HG02571 (cell line): Measurements from ENCODE around the gene CLECL1.

Source experiments
- ATAC-seq: cut with Tn5 transposase; IDR thresholded peaks from one replicate; pipeline ENCODE4 v1.9.1; 2021; ENCODE audit warnings: mild to moderate bottlenecking, moderate library complexity; ENCODE audit not compliant: unreplicated experiment

CLECL1 gene

DNA sequence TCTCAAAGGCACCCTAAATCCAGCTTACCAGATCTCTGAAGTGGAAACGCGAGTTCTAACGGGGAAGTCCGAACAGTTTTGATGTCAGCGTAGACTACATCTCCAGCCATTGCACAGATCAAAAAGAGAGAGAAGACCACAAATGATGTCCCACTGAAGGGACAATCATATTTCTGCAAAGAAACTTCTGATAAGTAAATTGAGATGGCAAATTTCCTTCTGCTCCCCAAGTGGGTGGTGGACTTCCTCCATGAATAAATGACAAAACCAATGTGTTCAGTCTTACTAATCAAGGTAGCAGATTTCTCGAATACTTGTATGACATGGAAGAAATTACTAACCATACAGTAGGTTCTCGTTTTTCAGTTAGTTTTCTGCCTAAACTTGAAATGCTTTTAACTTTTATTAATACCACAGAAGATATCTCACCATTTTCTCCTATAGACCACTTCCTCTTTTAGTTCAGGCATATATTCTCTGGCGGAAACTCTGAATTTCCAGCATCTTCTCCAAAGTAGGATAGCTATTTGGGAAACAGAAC, at the start of gene CLECL1:
TSS of gene CLECL1 (minus strand) at position 177 of the 541 bp plus-strand sequence.
- ATAC-seq: no peak

DNA sequence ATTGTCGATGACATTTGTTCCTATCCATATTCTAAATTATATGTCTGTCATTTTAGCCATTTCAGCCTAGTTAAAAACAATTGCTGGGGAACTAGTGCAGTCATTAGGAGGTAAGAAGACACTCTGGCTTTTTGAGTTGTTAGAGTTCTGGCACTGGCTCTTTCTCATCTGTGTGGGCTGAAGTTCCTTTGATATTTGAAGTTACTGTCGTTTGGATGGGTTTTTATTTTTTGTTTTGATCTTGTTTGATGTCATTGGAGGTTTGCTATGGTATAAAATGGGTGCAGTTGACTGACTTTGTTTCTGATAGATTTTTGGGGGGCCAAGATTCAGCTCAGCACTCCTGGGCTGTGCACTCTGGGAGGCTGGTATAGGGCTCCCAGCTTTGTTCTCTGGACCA, 48.5 kb upstream of the CLECL1 start:
- no peak for ATAC-seq

DNA sequence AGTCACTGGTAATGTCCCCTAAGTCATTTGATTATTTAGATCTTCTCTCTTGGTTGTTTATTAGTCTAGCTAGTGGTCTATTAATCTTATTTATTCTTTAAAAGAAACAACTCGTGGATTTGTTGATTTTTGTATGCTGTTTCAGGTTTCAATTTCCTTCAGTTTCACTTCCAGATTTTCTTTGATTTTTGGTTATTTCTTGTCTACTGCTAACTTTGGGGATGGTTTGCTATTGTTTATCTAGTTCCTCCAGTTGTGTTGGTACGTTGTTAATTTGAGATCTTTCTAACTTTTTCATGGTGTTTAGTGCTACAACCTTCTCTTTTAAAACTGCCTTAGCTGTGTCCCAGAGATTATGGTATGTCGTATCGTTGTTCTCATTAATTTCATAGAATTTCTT, 46.3 kb upstream of the CLECL1 start:
- no peak for ATAC-seq

DNA sequence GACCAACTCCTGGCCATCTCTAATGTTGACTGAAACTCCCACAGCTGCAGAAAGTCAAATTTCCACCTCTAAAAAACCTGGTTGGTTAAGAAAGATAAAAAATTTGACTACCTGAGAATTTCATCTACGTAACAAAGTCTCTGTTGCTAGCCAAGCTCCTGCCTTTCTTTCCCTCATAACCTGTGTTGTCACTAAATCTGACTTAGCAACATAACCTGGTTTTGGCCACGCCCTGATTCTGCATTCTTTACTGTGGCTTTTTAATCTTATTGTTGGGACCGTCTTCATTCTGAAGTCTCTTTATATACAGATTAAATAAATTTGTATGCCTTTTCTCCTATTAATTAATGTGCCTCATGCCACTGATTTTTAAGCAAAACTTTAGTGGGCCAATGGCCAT, 43.9 kb upstream of the CLECL1 start:
- ATAC-seq: no peak

DNA sequence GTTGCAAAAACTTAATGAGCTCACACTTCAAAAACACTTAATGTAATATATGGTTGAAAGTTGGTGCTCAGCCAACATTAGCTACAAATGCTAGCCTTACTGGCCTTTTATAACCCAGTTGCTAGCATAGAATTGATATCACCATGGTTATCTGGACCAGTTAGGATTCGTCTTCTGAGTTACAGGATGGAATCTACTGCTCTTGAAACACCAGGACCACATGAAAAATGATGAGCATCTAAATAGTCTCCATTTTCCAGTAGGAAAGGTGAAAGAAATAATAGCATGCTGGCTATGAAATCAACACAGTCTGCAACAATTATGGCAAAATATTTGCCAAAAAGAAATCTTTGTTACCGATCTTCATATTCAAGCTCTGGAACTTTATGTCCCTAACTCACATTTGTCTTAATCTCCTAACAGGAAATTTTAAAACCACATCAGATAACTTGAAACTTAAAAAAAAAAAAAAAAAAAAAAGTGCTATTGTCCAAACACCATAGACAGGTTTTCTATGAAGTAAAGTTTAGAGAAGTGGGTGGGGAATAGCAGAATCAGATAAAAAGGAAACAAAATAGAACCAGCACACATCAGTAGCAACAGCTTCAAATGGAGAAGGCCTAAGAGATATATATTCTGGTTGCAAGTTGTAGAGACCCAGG, 40.5 kb upstream of the CLECL1 start:
- no peak for ATAC-seq

DNA sequence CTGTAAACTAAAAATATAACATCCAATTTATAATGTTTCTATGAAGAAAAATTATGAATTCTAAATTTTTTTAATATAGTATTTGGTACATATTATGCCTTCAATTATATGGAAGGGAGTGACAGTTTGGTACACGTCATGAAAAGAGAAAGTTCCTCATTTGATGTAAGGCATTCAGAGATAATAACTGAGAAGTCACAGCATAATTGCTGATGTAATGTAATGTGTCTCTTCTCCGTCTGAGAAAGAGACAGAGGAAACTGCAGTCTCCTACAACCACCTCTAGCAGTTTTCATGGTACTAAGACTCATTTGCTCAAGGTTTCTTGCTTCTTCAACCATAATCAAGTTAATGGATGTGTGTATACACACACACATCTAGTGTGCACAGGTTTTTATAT, 30.1 kb upstream of the CLECL1 start:
- ATAC-seq: no peak

DNA sequence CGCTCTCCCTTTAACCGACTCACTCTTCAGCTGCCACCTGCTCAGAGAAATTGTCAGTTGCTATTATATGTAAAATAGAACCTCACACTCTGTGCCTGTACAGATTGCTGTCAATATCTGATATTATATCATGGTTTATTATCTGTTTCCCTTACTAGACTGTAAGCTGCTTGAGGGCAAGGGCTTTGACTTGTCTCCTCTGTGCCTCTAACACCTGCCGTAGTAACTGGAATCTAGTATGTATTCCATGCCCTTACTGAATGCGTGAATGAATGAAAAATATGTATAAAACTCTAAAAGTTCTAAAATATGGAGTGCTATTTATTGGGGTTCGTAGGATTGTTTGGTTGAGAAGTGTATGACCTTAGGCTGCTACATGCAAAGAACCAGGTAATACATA, 29.5 kb upstream of the CLECL1 start:
- ATAC-seq: no peak

DNA sequence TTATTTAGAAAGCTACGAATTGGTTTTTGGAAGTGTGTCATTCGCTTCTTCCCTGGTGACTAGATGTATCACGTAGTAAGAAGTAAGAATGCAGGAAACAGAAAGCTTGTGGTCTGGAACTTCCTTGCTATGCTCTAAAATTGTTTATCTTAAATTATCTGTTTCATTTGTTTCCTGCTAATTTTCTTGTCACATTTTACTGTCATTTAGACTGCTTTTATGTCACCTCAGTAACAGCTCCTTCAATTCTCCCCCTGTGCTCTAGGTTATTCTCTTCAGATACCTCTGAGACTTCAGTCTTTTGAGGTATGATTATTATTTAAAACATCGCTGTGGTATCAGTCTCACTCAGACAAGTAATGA, 28.5 kb upstream of the CLECL1 start:
- ATAC-seq: no peak

DNA sequence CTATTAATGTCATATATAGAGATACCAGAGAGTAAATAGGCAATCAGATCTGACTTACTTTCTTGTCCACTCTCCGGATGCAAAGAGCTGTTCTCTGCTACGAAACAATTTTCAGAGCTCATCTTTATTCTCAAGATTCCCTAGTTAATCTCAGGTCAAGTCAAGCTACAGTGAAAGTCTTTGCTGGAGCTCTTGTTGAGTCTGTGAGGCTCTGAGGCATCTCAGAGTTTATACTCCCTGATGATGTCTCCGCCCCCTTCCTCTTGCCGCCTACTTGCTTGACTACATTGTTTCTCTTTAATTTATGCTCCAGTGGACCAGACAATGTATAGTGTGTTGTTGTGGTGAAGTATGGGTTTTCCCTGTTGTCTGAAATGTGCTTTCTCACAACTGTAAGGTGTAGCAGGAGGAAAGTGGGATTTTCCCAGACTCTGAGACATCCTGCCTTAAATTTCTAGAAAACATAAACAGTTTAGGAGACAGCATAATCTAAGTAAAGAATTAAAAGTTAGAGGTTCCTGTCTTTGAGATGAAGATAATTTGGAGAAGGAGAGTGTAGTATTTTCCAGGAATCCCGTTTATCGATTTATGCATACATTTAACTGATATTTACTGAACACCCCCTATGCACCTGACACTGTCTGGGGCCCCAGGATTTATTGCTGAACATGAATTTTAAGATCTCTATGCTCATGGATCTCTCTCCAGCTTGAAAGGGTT, 28.0 kb upstream of the CLECL1 start, which contains the start of gene CD69:
TSS of gene CD69 (minus strand) at position 203 of the 720 bp plus-strand sequence. CDS start at position 122, 81 bp downstream.
- peak; percentile 37 for ATAC-seq

DNA sequence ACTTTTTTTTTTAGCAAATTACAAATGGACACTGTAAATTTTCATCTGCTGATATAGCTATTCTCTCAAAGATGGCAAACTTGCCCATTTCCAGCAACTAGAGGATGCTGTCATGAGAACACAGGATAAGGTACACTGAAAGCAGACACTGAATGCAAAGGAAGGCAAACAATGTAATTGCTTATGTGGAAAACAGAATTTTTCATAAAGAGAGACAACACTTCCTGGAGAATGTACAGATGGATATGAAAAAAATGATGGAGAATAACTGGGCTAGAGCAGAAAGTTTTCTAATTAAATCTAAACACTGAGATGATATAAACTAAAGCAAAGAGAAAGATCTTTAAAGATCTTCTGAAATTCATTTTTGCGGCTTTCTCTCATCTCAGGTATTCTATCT, 27.2 kb upstream of the CLECL1 start:
- ATAC-seq: no peak

DNA sequence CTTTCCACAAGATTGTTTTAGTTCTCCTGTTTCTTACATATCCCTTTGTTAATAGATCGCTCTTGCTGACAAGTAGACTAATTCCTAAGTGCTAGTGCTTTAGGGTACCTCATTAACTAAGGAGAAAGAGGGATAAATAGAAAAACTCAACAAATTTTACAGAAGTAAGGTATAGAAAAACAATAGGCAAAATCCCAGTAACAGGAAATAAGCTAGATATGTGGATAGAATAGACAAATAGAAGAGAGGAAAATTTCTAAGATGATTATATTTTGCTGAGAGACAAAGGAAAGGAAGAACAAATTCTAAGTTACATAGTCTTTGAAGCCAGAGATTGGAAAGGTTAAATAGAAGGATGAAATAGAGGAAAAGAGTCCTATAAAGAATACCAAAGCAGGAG, 26.8 kb upstream of the CLECL1 start:
- no peak for ATAC-seq

DNA sequence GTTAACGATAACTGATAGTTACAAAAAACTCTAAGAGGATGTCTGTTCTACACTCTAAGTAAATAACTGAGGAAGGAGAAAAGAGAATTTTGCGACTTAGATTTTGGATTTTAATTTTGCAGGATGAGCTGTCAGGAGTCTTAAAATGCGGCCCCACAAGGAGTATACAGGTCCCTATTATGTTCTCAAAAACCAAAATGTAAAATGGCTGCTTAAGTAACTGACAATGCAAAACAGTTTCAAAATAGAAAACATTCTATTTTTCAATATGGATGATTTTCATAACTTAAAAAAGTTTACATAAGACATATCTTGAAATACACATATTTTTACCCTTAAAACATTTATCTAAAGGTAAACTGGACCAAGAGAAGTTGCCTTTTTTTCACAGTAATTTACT, 25.2 kb upstream of the CLECL1 start:
- no peak for ATAC-seq

DNA sequence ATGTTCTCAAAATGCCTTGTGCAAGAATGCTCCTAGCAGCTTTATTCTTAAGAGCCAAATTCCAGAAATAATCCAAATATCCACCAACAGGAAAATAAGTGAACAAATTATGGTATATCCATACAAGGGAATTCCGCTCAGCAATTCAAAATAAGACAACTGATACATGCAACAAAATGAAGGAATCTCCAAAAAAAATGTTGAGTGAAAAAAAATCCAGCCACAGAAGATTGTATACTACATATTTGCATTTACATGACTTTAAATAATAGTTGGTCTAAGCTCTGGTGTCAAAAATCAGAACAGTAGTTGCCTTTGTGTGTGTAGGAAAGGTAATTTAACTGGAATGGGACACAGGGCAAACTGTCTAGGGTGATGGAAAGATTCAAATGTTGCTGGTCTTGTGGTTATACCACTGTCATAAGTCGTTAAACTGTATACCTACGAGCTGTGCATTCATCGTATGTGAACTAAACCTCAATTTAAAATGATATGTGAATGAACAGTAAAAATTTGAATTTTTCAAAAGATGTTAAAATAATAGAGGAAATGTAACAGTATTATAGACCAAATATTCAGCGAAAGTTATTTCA, 24.6 kb upstream of the CLECL1 start:
- ATAC-seq: no peak

DNA sequence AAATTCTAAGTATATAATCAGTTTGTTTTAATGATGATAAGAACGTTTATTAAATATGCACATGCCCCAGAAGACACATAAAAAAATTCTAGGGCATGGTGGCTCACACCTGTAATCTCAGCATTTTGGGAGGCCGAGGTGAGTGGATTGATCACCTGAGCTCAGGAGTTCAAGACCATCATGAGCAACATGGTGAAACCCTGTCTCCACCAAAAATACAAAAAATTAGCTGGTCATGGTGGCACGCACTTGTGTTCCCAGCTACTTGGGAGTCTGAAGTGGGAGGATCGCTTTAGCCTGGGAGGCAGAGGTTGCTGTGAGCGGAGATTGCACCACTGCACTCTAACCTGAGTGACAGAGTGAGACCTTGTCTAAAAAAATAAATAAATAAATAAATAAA, 23.8 kb upstream of the CLECL1 start:
- ATAC-seq: no peak

DNA sequence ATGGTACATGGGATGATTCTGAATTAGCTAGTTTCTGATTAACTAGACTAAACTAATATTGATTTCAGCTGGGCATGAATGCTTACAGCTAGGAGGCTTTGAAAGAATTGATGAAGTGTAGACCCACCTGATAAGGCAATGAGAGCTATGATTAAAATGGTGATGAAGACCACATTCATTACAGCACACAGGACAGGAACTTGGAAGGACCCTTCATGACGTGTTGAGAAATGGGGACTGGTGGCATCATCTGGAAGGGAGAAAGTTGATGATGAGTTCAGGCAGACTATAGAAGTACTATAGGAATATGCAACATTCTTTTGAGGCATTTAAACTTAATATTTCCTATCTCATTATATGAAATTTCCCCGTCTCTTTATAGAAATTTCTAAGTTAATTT, 23.3 kb upstream of the CLECL1 start:
- no peak for ATAC-seq

DNA sequence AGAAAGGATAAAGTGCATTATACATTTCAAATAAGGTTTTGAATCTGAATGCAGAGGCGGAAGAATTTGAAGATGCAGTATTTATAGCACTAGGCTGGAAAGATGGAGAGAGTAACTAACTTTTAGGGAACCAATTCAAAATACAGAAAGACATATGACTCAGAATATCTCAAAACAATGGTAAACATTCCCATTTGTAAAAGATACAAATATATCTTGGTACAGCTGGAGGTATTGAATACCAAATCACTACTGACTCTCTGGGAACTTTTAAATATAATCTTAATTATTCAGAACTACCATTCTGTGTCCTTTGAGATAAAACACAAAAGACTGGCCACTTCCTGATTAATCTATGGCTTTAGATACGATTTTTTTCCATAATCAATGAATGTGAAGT, 22.7 kb upstream of the CLECL1 start:
- ATAC-seq: no peak

DNA sequence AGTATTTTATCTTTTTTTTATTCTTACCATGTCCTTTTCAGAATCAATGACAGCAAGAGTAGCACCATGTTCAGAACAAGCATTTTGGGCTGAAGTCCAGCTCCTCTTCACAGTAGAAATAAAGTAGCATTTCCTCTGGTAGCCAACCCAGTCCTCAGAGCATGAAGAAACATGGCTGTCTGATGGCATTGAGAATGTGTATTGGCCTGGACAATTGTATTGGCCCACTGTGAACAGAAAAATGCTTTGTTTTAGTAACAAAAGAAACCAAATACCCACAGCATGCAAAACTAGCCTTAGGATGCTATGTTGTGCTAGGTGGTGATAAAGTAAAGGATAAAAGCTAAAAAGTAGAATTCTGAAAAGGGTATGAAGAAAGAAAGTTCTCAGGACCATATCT, 22.1 kb upstream of the CLECL1 start:
- ATAC-seq: no peak

DNA sequence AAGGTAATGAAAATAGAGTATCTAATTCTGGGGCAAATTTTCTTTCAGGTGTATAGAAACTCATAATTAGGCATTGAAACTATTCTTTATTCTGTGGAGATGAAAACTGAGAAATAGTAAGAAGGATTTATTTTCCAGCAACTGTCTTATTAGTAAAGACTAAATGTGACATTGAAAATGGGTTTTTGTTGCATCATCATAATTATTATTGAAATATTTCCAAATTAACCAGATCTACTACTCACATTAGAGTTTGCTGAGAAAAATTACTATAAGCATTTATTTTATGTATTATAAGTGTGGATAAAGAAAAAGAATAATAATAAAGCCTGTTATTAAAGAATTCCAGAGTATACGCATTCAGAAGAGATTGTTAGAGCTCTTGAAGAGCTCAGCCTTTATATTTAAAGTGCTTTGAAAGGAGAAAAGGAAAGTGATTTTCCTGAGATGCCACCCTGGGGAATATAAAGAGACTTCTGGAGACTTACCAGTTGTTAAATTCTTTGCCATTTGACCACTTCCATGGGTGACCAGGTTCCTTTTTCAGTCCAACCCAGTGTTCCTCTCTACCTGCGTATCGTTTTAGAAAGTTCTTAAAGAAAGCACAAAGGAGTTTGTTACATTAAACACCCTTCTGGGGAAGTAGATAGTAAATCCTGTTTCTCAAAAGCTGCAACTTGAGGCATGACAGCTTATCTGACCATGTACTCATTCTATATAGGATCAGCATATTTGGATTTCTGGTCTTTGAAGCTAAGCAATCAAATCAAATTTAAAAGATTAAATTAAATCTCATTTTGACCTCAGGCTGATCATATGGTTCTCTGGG, 21.4 kb upstream of the CLECL1 start:
- ATAC-seq: no peak

DNA sequence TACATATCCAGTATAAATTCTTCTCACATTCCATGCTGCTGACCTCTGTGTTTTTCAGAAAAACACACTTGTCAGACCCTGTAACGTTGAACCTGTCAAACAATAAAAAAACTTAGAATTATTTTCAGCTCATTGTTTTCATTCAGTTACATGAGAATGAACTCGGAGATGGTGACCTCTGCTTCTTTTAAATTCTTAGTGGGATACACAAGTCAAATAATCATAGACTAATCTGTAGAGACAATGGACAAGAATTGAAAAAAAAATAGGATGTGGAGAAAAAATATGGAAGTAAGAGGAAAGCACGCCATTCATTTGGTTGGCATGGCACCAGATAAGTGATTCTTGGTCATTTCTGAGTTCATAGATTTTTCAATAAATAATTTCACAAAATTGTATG, 20.6 kb upstream of the CLECL1 start:
- no peak for ATAC-seq

DNA sequence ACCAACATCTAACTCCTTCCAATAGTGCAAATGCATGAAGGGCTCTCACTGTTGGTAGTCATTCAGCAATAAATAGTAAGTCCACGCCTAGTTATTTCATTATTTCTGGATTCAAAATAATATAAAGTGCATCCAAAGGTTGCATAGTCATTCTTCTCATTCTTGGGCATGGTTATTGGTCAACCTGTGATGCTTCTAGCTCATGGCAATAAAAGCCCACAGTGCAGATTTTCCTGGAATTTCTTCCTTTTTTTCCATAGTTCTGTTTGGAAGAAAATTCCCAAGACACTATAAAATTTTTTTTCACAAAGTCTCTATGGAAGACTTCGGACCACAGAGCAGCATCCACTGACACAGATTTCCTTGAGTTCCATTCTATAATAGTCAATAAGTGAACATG, 20.2 kb upstream of the CLECL1 start:
- ATAC-seq: no peak
